Glutamatergic neuron (in vitro differentiated cells): ENCODE results near the gene ZNF831. TPM values are rescaled to one million over a fixed set of nuclear protein-coding genes. Genes with fewer than 3 reads are reported as not detected.

Experiments used
- DNase-seq: peaks from one replicate; pipeline ENCODE4 v3.0.0; 2022
- H3K27ac Mint-ChIP-seq: one replicate; pipeline ENCODE4 v1.8.0; 2020; ENCODE audit warnings: mild to moderate bottlenecking, mixed read lengths, inconsistent platforms; ENCODE audit not compliant: unreplicated experiment
- H3K27me3 Mint-ChIP-seq: one replicate; pipeline ENCODE4 v1.8.0; 2020; ENCODE audit warnings: mild to moderate bottlenecking, moderate library complexity, mixed read lengths, inconsistent platforms; ENCODE audit not compliant: unreplicated experiment
- H3K36me3 Mint-ChIP-seq: one replicate; pipeline ENCODE4 v1.8.0; 2020; ENCODE audit warnings: mild to moderate bottlenecking, mixed read lengths, inconsistent platforms; ENCODE audit not compliant: unreplicated experiment
- H3K4me1 Mint-ChIP-seq: one replicate; pipeline ENCODE4 v1.8.0; 2020; ENCODE audit warnings: mild to moderate bottlenecking, low read depth, mixed read lengths, inconsistent platforms; ENCODE audit not compliant: unreplicated experiment
- H3K4me3 Mint-ChIP-seq: one replicate; pipeline ENCODE4 v1.8.0; 2020; ENCODE audit warnings: mild to moderate bottlenecking, mixed read lengths, inconsistent platforms; ENCODE audit not compliant: unreplicated experiment
- H3K9me3 Mint-ChIP-seq: one replicate; pipeline ENCODE4 v1.8.0; 2020; ENCODE audit warnings: mild to moderate bottlenecking, moderate library complexity, mixed read lengths, inconsistent platforms; ENCODE audit not compliant: unreplicated experiment
- CTCF ChIP-seq: fragments of 200-600 bp; sonication (generic); IDR thresholded peaks from one replicate; pipeline ENCODE4 v1.5.0; 2021; ENCODE audit not compliant: partially characterized antibody, unreplicated experiment
- total RNA-seq: library from RNA; stranded (reverse); fragmentation: NEBNext Ultra II Directional; extraction: Animal tissue kit (Norgen Biotek cat#: 25700); gene quantifications from one replicate; pipeline ENCODE4 v1.2.1, GENCODE V29; 2021; ENCODE audit not compliant: unreplicated experiment

The ZNF831 gene
- total RNA-seq, 1 donor from 2014 or later: not detected

GRCh38 chr20:59301343-59302007 lies 137.9 kb downstream of the ZNF831 start:
- Mint-ChIP-seq H3K4me3 (no peak overlapping the region), H3K4me1 (peaks cover 5% of the 10 kb centered on the region), H3K27me3 (peaks cover 8% of the 10 kb centered on the region), H3K27ac (no peak overlapping the region), H3K9me3 (no peaks in the 10 kb centered on the region), H3K36me3 (no peaks in the 10 kb centered on the region)
- TF ChIP-seq CTCF: no peak
- no peak for DNase-seq

GRCh38 chr20:59305908-59306655 lies 142.5 kb downstream of the ZNF831 start:
- peaks cover 5% of the 10 kb centered on the region for H3K27me3 Mint-ChIP-seq
- H3K4me1 Mint-ChIP-seq: peaks cover 5% of the 10 kb centered on the region

GRCh38 chr20:59307270-59307669 lies 143.6 kb downstream of the ZNF831 start:
- Mint-ChIP-seq H3K4me1 (peaks cover 4% of the 10 kb centered on the region), H3K36me3 (no peaks in the 10 kb centered on the region), H3K27me3 (peaks cover 3% of the 10 kb centered on the region), H3K4me3 (no peak overlapping the region), H3K9me3 (no peaks in the 10 kb centered on the region), H3K27ac (no peak overlapping the region)
- no peak for TF ChIP-seq CTCF
- no peak for DNase-seq

More at GRCh38 chr20:59305908-59306655, 142.5 kb downstream of the ZNF831 start:
- Mint-ChIP-seq H3K4me3 (no peak overlapping the region), H3K27ac (no peak overlapping the region), H3K36me3 (no peaks in the 10 kb centered on the region), H3K9me3 (no peaks in the 10 kb centered on the region)
- DNase-seq: no peak
- no peak for TF ChIP-seq CTCF

Other genes starting within 250 kb of the ZNF831 start
- gene NELFCD, start 182.6 kb upstream of the ZNF831 start, total RNA-seq: 112 TPM
- gene CTSZ, start 156.6 kb upstream of the ZNF831 start, total RNA-seq: 13.1 TPM
- not detected for gene TUBB1, start 144.4 kb upstream of the ZNF831 start, total RNA-seq
- 53.5 TPM for gene ATP5F1E, start 131.5 kb upstream of the ZNF831 start, total RNA-seq
- gene PRELID3B, start 121.0 kb upstream of the ZNF831 start, total RNA-seq: 65.5 TPM
- not detected for gene EDN3, start 136.8 kb downstream of the ZNF831 start, total RNA-seq